ENCODE data around the gene FRMD1.

Gene FRMD1

DNA sequence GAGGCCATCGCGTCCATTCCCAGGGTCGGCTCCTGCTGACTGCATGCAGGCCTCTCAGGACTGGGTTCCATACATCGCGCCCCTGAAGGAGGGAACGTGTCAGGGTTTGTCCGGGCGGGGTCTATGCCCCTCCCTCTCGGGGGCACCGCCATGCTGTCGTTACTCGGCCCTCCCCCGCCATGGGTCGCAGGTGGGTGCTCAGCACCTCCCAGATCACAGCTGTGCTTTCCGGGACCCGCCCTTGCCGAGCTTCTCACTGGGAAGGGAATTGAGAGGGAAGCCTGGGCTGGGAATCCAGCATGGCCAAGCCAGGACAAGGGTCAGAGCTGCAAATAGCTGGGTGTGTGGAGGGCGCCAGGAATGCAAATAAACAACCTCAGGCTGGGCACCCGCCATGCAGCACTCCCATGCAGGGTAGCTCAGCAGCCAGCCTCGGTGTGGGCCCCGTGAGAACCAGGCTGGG lies at the start of gene FRMD1:
Gene FRMD1 (minus strand): TSS at position 270 of the 463 bp plus-strand sequence. CDS start 118 bp downstream, at position 152.
- DNase-seq = no peak

- no peak for DNase-seq
These were observed 49.1 kb upstream of the FRMD1 start for GRCh38 chr6:168128006-168128630.

DNA sequence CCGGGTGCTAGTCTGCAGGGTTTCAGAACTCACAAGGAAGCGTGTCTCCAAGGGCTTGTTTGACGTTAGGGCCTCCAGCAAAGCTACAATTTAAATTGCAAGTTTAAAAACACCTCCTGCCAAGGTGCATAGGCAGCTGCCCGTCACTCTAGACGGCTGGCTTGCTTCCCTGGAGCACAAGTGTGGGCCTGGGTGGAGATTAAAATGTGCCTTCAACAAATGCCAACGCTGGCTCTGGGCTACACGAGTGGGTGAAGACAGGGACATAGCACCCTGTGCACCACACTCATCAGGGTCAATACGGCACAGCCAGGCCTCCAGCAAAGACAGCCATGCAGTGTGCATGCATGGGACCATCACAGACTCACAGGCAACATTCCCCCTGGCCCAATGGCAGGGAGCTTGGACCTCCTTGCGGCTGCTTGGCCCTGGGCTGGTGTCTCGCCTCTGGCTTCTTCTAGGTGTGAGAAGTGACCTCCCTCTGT lies 48.4 kb upstream of the FRMD1 start:
- no peak for DNase-seq

DNA sequence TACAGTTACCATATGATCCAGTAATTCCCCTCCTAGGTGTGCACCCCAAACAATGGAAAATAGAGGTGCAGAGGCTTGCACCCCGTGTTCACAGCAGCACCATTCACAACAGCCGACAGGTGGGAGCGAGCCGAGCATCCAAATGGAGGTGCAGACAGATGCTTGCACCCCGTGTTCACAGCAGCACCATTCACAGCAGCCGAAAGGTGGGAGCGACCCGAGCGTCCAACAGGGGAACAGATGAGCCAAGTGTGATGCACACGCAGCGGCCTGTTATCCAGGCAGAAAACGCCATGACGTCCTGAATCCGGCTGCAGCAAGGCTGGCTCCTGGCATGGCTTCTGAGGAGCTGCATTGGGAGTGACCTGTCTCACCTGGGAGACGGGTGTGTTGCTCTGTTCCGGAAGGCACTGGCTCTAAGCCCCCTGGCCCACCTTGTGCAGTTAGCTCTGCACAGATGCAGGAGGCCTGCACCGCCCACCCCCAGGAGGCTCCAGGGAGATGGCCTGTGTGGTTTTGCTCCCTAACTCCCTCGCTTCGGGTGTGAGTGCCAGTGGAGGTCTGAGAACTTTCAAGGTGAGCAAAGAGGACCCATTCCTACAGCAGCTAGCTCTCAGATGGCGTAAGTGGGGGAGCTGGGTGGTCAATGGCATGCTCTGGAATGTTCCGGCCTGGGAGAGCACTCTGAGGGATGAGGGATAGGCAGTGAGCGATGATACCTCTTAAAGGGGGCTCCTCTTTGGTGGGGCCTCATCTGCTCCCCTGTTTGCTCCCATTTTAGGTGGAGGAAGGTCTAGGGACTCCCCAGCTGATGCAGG lies 47.8 kb upstream of the FRMD1 start:
- no peak for DNase-seq

DNA sequence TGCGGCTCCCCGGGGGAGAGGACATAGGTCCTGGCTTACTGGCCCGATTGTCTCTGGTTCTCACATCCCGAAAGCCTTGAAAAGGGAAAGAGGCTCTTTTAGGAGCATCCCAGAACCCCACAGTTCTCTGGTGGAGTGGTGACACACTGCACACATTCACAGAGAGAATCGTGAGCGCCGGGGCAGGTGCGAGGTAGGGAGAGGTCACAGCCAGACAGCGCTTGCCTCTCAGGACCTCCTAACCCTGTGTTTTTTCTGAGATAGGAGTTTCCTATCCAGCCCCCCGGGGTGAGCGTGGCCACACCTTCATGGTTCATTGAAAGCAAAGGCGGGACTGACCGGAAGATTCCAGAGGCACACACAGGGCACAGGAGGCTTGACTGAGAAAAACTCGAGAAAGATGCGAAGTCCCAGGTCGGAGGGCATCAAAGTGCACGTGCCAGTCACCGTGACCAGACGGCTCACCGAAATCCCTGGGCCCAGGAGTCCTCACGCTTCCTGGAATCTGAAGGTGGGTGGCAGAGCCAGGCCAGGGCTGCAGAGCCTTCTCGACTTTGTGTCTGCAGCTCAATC lies 46.5 kb upstream of the FRMD1 start:
- DNase-seq = no peak

- DNase-seq = no peak
These were observed 45.9 kb upstream of the FRMD1 start for GRCh38 chr6:168124921-168125320.

DNA sequence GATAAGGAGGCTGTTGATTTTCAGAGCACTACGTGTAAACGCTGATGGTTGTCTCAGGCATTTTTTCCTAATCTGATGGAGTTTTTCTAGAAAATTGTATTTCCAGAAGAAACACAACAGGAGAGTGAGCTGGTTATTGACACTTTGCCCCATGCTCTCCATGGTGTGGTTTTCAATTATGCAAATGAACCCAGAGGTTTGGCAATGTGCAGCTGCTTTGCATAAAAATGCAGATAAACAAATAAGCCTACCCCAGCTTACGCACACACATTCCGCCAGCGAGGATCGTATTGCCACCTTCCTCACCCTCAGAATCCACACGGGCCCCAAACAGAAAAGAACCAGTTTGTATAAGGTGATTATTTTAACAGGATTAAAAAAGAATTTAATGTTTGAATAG lies 45.1 kb upstream of the FRMD1 start:
- DNase-seq = no peak

- DNase-seq = no peak
These were observed 44.3 kb upstream of the FRMD1 start for GRCh38 chr6:168123165-168123911.

GRCh38 chr6:168122521-168122920 lies 43.5 kb upstream of the FRMD1 start:
- DNase-seq = no peak

GRCh38 chr6:168122011-168122410 lies 43.0 kb upstream of the FRMD1 start:
- no peak for DNase-seq

- no peak for DNase-seq
These were observed 42.3 kb upstream of the FRMD1 start for GRCh38 chr6:168121303-168121665.

DNA sequence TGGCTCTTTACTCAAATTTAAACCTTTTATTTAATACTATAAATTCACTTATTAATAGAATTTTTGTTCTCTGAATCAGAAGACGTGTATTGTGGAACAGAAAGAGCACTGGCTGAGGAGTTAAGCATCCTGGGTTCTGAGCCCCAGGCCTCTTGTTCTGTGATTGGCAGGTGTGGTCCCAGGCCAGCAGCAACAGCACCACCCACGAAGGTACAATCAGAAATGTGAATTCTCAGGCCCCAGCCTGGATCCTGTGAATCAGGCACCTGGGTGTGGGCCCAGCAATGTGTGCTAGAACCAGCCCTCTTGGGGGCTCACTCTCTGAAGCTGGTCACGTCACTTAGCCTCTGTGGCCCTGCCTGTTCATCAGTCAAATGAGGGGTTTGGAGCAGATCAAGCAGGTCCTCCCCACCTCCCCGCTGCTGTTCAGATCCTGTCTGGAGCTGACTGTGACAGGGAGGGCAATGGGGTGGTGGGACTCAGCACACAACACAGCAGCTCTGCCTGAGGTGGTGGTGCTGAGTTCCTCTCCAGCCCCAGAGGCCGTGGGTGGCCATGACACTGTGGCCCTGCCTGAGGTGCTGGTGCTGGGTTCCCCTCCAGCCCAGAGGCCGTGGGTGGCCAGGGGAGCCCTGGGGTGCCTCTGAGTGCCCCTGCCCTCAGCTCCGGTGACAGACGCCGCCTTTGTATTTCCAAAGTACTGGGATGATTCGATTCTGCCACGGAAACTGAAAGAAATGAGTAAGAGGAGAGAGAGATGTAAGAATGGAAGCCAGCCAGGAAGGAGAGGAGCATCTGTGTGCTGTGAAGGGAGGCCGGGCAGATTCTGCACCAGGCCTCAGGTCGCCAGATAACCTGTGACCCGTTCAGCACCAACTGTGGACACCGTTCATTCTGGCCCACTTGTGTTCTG lies 41.6 kb upstream of the FRMD1 start:
- no peak for DNase-seq

GRCh38 chr6:168119539-168119938 lies 40.5 kb upstream of the FRMD1 start:
- DNase-seq = no peak

GRCh38 chr6:168118935-168119334 lies 39.9 kb upstream of the FRMD1 start:
- DNase-seq = no peak

GRCh38 chr6:168117942-168118341 lies 38.9 kb upstream of the FRMD1 start:
- DNase-seq = no peak

GRCh38 chr6:168116975-168117899 lies 38.2 kb upstream of the FRMD1 start:
- no peak for DNase-seq

DNA sequence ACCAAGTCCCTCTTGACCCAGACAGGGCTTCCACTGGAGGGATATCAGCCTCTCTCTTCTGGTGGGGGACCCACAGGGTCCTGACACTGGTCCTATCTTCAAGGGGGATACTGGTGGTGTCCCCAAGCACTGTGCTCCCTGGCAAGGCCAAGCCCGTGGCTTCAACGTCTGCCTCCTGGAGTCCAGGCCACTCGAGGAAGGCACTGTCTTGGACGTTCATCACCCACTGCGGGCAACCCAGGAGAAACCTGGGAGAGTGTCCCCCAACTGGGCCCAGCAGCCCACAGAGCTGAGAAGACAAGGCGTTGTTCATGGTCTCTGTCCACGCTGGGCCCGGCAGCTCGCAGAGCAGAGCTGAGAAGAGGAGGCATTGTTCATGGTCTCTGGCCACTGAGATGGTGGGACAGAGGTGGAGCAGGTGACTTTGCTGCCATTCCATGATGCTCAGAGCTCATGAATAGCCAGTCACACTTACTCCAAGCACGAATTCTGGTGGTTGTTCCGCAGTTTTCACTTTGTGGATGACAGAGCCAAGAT lies 37.5 kb upstream of the FRMD1 start:
- DNase-seq = no peak

GRCh38 chr6:168115748-168116437 lies 36.9 kb upstream of the FRMD1 start:
- no peak for DNase-seq

DNA sequence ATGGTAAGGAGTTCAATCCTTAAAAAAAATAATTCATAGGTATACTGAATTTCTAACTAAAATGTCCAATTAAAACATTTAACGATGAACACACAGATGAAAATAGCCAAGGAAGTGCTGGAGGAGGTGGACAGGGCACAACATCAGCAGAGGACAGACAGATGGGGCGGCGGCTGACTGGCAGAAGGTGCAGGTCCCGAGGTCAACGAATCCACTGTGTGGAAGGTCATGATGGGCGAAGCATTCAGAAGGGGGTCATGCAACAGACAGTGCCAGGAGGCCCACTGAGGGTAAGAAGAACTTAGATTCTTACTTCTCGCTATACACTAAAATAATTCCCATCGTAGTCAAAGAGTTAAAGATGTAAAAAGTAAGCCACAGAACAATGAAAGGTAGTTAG lies 34.2 kb upstream of the FRMD1 start:
- no peak for DNase-seq

DNA sequence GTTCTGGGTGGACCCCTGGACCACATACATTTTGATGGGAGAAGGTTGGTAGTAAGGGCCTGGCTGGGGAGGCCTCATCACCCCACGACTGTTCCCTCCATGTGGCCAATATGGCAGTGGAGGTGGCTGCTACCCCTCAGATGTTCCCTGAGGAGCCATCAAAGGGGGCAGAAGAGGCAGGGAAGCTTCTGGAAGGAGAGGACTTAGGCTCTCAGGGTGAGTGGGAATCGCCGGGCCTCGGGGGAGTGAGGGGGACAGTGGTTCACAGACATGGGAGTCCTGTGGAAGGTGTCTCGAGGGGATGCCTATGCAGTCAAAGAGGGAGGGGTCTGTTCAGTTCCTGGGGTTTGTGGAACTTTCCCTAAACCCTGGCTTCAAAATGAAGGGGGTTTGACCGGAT lies 32.9 kb upstream of the FRMD1 start:
- DNase-seq = no peak

All from SW 1271 (cell line).